Measurements from ENCODE around the gene ZNF280C.
A peak's percentile ranks its signal among the peaks of the same experiment; 100 is the strongest.

- TF ChIP-seq BCL6B (tag by site-specific recombination; IDR thresholded peaks at IDR 0.05): no peak
- TF ChIP-seq CTCF (tag by site-specific recombination; IDR thresholded peaks at IDR 0.05): no peak
- TF ChIP-seq YY1 (tag by site-specific recombination; IDR thresholded peaks at IDR 0.05): no peak
- peak; percentile 58; the same call in 1 of the 2 replicates for TF ChIP-seq ZNF629 (tag by site-specific recombination; IDR thresholded peaks at IDR 0.05)
- TF ChIP-seq ZNF654 (tag by site-specific recombination; IDR thresholded peaks at IDR 0.05; ENCODE audit: low read depth): no peak
- 0 out of 2 replicates have a peak, but pooled peaks have one; percentile 29 for TF ChIP-seq ZEB2 (tag by site-specific recombination; IDR thresholded peaks at IDR 0.05)
Measured at GRCh38 chrX:130179579-130180215, 89.0 kb downstream of the ZNF280C start.

Measured in HEK293 (cell line).